ENCODE data around the gene CAMTA2. TPM values are rescaled to one million over a fixed set of nuclear protein-coding genes. Genes with fewer than 3 reads are reported as not detected.

The CAMTA2 gene
- polyA plus RNA-seq, 1 donor from 2014 or later, result 7.3 TPM

DNA sequence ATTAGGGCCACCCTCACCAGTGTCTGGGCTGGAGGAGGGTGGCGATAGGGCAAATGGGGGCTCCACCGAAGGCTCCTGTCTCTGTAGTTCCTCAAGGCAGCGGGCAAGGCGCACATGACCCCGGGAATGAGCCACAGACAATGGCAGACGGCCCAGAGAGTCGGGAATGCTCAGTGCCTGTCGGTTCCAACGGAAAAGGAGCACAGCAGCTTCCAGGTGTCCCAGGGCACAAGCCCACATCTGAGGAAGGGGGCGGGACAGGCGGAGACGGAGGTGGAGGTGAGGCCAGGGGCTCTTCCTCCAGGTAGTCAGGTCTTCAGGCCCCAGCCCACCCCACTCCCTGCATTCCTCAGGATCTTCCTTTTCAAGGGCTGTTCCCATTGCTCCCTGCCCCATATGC lies 14.7 kb downstream of the CAMTA2 start:
- no peak overlapping the region for H3K4me2 ChIP-seq (ENCODE audit: low read length)

DNA sequence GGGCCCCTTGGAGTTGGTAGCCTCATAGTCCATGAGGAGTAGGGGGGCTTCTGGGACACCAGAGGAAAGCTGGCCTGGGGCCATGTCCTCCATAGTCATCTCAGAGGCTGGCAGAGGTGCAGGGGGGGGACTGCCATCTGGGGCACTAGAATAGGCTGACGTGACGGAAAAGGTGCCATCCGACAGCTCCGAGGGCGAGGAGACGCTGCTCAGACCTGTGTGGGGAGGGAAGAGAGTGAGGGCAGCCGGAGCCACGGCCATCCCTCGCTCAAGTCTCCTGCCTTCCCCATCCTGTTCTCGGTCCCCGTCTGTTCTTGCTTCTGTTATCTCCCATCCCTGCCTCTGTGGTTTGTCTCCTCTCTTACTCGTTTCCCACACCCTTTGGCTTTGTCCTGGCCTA lies 15.2 kb downstream of the CAMTA2 start:
- no peak overlapping the region for H3K27ac ChIP-seq (ENCODE audit: low read length)
- no peak overlapping the region for H3K4me3 ChIP-seq (ENCODE audit: low read length)
- TF ChIP-seq POLR2AphosphoS5 (IDR thresholded peaks at IDR 0.05) (no peak), EZH2 (IDR thresholded peaks at IDR 0.05; ENCODE audit: borderline replicate concordance, insufficient read depth, low read length, poor library complexity, severe bottlenecking) (no peak)
- H3F3A ChIP-seq (ENCODE audit: insufficient read depth, low read length, poor library complexity, severe bottlenecking), result peaks cover 3% of the 10 kb centered on the region
- no peaks in the 10 kb centered on the region for H4K20me1 ChIP-seq (ENCODE audit: insufficient read depth)
- H3K79me2 ChIP-seq (replicated peaks; ENCODE audit: insufficient read depth, low read length), result no peaks in the 10 kb centered on the region
- H2AFZ ChIP-seq (ENCODE audit: low read depth, low read length), result no peak overlapping the region
- no peaks in the 10 kb centered on the region for H3K36me3 ChIP-seq (ENCODE audit: insufficient read depth, low read length)
- H3K27me3 ChIP-seq (ENCODE audit: insufficient read depth, low read depth, low read length), result no peaks in the 10 kb centered on the region
- H3K9ac ChIP-seq (ENCODE audit: low read length), result no peak overlapping the region
- H3K9me2 ChIP-seq (ENCODE audit: insufficient read depth, low read length), result no peaks in the 10 kb centered on the region
- no peaks in the 10 kb centered on the region for H3K9me3 ChIP-seq (ENCODE audit: low read length)
- no peak overlapping the region for H3K4me2 ChIP-seq (ENCODE audit: low read length)

More for the DNA sequence above, 14.7 kb downstream of the CAMTA2 start:
- H4K20me1 ChIP-seq (ENCODE audit: insufficient read depth), result no peaks in the 10 kb centered on the region
- no peak overlapping the region for H3K9ac ChIP-seq (ENCODE audit: low read length)
- H3K79me2 ChIP-seq (replicated peaks; ENCODE audit: insufficient read depth, low read length), result no peaks in the 10 kb centered on the region
- no peak for TF ChIP-seq TAF1 (IDR thresholded peaks at IDR 0.05; ENCODE audit: low read depth)
- TF ChIP-seq EP300 (conservative IDR thresholded peaks at IDR 0.05; ENCODE audit: poor library complexity, severe bottlenecking), result no peak
- no peak for TF ChIP-seq RAD21 (conservative IDR thresholded peaks at IDR 0.05)
- TF ChIP-seq, protein P1, sequence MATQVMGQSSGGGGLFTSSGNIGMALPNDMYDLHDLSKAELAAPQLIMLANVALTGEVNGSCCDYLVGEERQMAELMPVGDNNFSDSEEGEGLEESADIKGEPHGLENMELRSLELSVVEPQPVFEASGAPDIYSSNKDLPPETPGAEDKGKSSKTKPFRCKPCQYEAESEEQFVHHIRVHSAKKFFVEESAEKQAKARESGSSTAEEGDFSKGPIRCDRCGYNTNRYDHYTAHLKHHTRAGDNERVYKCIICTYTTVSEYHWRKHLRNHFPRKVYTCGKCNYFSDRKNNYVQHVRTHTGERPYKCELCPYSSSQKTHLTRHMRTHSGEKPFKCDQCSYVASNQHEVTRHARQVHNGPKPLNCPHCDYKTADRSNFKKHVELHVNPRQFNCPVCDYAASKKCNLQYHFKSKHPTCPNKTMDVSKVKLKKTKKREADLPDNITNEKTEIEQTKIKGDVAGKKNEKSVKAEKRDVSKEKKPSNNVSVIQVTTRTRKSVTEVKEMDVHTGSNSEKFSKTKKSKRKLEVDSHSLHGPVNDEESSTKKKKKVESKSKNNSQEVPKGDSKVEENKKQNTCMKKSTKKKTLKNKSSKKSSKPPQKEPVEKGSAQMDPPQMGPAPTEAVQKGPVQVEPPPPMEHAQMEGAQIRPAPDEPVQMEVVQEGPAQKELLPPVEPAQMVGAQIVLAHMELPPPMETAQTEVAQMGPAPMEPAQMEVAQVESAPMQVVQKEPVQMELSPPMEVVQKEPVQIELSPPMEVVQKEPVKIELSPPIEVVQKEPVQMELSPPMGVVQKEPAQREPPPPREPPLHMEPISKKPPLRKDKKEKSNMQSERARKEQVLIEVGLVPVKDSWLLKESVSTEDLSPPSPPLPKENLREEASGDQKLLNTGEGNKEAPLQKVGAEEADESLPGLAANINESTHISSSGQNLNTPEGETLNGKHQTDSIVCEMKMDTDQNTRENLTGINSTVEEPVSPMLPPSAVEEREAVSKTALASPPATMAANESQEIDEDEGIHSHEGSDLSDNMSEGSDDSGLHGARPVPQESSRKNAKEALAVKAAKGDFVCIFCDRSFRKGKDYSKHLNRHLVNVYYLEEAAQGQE (IDR thresholded peaks at IDR 0.05; ENCODE audit: borderline replicate concordance), result no peak
- TF ChIP-seq POLR2AphosphoS5 (IDR thresholded peaks at IDR 0.05), result no peak
- no peak for TF ChIP-seq SMC3 (conservative IDR thresholded peaks at IDR 0.05; ENCODE audit: poor library complexity)
- no peak overlapping the region for H2AFZ ChIP-seq (ENCODE audit: low read depth, low read length)
- H3K9me3 ChIP-seq (ENCODE audit: low read length), result no peaks in the 10 kb centered on the region
- no peak overlapping the region for H3K27ac ChIP-seq (ENCODE audit: low read length)
- H3K27me3 ChIP-seq (ENCODE audit: insufficient read depth, low read depth, low read length), result no peaks in the 10 kb centered on the region
- H3K9me2 ChIP-seq (ENCODE audit: insufficient read depth, low read length), result no peaks in the 10 kb centered on the region
- peaks cover 3% of the 10 kb centered on the region for H3F3A ChIP-seq (ENCODE audit: insufficient read depth, low read length, poor library complexity, severe bottlenecking)
- H3K4me3 ChIP-seq (ENCODE audit: low read length), result no peak overlapping the region
- H3K36me3 ChIP-seq (ENCODE audit: insufficient read depth, low read length), result no peaks in the 10 kb centered on the region

DNA sequence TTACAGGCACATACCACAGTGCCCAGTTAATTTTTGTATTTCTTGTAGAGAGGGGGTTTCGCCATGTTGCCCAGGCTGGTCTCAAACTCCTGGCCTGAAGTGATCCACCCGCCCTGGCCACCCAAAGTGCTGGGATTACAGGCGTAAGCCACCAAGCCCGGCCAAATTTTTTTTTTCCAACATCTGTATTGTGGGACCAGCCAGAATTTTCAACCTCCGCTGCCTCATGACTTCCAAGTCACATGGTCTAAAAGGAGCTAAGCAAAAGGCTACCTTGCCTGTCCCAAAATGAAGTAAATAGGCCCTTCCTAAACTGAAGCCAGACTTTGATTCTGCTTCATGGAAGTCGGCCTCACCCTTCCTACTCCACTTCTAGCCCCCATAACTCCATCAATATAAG lies 15.6 kb downstream of the CAMTA2 start:
- H4K20me1 ChIP-seq (ENCODE audit: insufficient read depth), result no peaks in the 10 kb centered on the region

More for the DNA sequence above, 15.6 kb downstream of the CAMTA2 start:
- Histone ChIP-seq H3K9me3 (ENCODE audit: low read length) (no peaks in the 10 kb centered on the region), H3K9me2 (ENCODE audit: insufficient read depth, low read length) (no peaks in the 10 kb centered on the region), H3K27me3 (ENCODE audit: insufficient read depth, low read depth, low read length) (no peaks in the 10 kb centered on the region), H3K4me2 (ENCODE audit: low read length) (no peak overlapping the region), H3K79me2 (replicated peaks; ENCODE audit: insufficient read depth, low read length) (no peaks in the 10 kb centered on the region), H3F3A (ENCODE audit: insufficient read depth, low read length, poor library complexity, severe bottlenecking) (peaks cover 3% of the 10 kb centered on the region), H3K27ac (ENCODE audit: low read length) (no peak overlapping the region), H3K9ac (ENCODE audit: low read length) (no peak overlapping the region), H3K36me3 (ENCODE audit: insufficient read depth, low read length) (no peaks in the 10 kb centered on the region), H2AFZ (ENCODE audit: low read depth, low read length) (no peak overlapping the region), H3K4me3 (ENCODE audit: low read length) (no peak overlapping the region)
- no peak for TF ChIP-seq EZH2 (IDR thresholded peaks at IDR 0.05; ENCODE audit: borderline replicate concordance, insufficient read depth, low read length, poor library complexity, severe bottlenecking)
- TF ChIP-seq TAF1 (IDR thresholded peaks at IDR 0.05; ENCODE audit: low read depth), result no peak
- TF ChIP-seq EP300 (conservative IDR thresholded peaks at IDR 0.05; ENCODE audit: poor library complexity, severe bottlenecking), result no peak
- no peak for TF ChIP-seq POLR2AphosphoS5 (IDR thresholded peaks at IDR 0.05)
